Ectodermal cell (in vitro differentiated cells): ENCODE data around the gene SEMA6C.

Experiments used
- H3K27ac ChIP-seq: 2 replicates; pipeline ENCODE4 v1.7.0; 2013; ENCODE audit warnings: mild to moderate bottlenecking, low read depth, low read length; ENCODE audit not compliant: insufficient read depth, poor library complexity, severe bottlenecking
- H3K27me3 ChIP-seq: 2 replicates; pipeline ENCODE4 v1.7.0; 2013; ENCODE audit warnings: mild to moderate bottlenecking, low read length; ENCODE audit not compliant: insufficient read depth, control insufficient read depth, poor library complexity, severe bottlenecking
- H3K36me3 ChIP-seq: one replicate; pipeline ENCODE4 v1.7.0; 2013; ENCODE audit warnings: low read length; ENCODE audit not compliant: control insufficient read depth, insufficient read depth
- H3K4me1 ChIP-seq: one replicate; pipeline ENCODE4 v1.7.0; 2013; ENCODE audit warnings: low read length; ENCODE audit not compliant: control insufficient read depth, insufficient read depth
- H3K4me3 ChIP-seq: 2 replicates; pipeline ENCODE4 v1.7.0; 2013; ENCODE audit warnings: low read depth, low read length, control low read depth; ENCODE audit not compliant: insufficient read depth
- H3K9me3 ChIP-seq: 2 replicates; pipeline ENCODE4 v1.7.0; 2013; ENCODE audit warnings: mild to moderate bottlenecking, low read length, moderate library complexity; ENCODE audit not compliant: control insufficient read depth
- WGBS, 2 experiments: methylation state at CpG; one replicate each; pipeline ENCODE4 v1.1.7; 2013; ENCODE audit warnings: missing lambda C conversion rate in 2 of 2; 5-methylcytosine and 5-hydroxymethylcytosine counted together

SEMA6C gene

DNA sequence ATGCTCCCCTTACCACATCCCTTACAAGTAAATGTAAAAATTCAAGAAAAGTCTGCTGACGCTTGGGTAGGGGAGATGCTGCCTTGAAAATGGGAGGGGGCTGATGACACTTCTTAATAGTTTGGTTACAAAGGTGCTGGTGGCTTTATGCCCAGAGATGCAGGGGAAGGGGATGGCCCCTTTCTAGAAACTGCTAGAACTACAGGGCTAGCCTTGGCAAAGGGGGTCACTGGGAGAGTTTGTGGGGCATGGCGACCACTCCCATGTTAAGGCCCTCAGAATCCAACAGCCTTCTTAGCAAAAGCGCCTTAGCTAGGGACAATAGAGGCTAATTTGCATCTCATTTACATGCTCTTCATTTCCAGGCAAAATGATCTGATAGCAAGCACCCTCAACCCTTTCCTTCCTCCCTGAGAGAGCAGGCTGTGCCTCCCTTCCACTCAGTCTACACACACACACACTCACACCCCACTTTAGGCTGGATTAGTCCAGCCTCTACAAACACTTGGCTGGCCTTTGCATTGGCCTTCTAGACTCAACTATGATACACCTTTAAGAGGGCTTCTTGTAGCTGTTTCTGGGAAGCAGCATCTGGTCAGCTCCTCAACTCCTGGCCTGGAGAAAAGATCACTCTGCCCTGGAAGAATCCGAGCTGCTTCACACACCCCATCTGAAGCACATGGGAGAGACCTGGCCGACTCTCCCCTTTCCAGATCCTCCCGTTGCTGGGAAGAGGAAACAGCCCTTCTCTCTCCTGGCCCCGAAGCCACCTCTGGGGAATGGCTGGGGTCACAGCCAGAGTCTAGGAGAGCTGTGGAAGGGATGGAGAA lies 1.7 kb downstream of the SEMA6C start:
- Histone ChIP-seq H3K36me3 (no peaks in the 10 kb centered on the region), H3K4me3 (peak overlapping the region; percentile 88), H3K4me1 (peaks cover 14% of the 10 kb centered on the region), H3K9me3 (no peaks in the 10 kb centered on the region), H3K27me3 (peaks cover 23% of the 10 kb centered on the region), H3K27ac (no peak overlapping the region)
- 56 to 59% methylated on average over 7 of the region's 7 CpGs for WGBS, 2 experiments

DNA sequence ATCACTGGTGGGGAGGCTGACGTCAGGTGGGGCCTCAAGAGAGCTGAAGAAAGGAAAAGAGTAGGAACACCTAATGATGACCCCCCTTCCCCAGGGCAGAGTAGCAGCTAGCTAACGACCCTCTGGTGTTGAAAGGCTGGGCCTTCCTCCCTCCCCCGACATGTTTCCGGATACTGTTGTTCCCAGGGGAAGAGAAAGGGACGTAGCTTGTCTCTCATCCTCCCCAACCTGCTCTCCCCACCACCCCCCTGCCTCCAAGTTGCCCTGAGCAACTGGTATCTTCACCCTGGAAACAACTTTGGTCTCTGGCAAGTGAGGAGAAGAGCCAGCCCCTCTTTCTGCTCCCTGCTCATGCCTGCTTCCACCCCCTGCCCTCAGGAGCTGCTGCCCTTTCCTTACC lies 2.4 kb downstream of the SEMA6C start:
- no peak overlapping the region for H3K4me3 ChIP-seq
- H3K27me3 ChIP-seq = peaks cover 23% of the 10 kb centered on the region
- peaks cover 14% of the 10 kb centered on the region for H3K4me1 ChIP-seq
- no peaks in the 10 kb centered on the region for H3K36me3 ChIP-seq
- H3K27ac ChIP-seq = no peak overlapping the region
- WGBS, 2 experiments = 21 to 37% methylated on average over 4 to 5 of the region's 5 CpGs
- no peaks in the 10 kb centered on the region for H3K9me3 ChIP-seq

DNA sequence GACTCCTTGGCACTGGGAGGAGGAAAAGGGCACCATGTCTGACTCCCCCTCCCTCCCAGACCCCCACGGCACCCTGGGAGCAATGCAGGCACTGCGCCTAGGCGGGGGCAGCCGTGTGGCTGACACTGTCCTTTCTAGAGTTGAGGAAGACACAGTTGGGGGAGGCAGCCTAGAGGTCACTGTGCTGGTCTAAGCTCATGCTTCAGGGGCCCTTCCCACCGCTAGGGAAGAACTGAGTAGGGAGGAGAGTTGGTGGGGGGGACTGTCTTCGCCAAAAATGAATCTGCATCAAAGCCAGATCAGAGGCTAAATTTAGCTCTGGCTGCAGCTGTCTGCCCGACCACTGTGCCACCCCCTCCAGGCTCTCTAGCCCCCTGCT lies 3.4 kb downstream of the SEMA6C start:
- H3K9me3 ChIP-seq = no peaks in the 10 kb centered on the region
- H3K4me1 ChIP-seq = peaks cover 14% of the 10 kb centered on the region
- no peaks in the 10 kb centered on the region for H3K36me3 ChIP-seq
- H3K4me3 ChIP-seq = no peak overlapping the region
- no peak overlapping the region for H3K27ac ChIP-seq
- H3K27me3 ChIP-seq = peaks cover 21% of the 10 kb centered on the region
- WGBS, 2 experiments = 63 to 64% methylated on average over 7 of the region's 7 CpGs

DNA sequence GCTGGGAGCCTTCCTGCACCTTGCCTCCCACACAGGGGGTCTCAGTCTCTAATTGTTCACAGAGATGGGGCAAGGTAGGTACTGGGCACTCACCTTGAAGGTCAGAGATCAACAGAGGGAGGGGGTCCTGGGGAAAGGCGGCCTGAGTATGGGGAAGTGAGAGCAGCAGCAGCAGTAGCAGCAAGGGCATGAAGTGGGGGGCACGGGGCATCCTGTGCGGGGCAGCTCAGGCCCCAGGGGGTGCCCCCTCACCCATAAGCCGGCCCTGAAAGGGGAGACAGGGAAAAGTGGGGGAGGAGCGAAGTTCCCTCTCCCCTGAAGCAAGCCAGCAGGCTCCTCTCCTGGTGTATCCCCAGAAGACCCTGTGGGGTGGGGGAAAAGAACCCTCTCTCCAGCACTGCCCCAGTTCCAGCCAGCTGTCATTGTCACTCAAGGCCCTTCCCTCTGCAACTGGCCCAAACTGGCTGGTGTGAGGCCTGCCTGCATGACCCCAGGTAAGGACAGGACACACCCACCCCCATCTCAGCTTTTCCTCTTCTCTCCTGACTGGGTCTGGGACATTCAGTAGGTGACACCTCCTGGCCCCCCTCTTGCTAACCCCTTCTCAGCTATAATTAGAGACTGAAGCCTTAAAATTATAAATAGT lies 3.9 kb downstream of the SEMA6C start:
- WGBS, 2 experiments = 86 to 88% methylated on average over 4 to 5 of the region's 5 CpGs
- Histone ChIP-seq H3K27ac (no peak overlapping the region), H3K27me3 (peaks cover 16% of the 10 kb centered on the region), H3K4me3 (no peak overlapping the region), H3K9me3 (no peaks in the 10 kb centered on the region), H3K4me1 (peaks cover 14% of the 10 kb centered on the region), H3K36me3 (no peaks in the 10 kb centered on the region)

DNA sequence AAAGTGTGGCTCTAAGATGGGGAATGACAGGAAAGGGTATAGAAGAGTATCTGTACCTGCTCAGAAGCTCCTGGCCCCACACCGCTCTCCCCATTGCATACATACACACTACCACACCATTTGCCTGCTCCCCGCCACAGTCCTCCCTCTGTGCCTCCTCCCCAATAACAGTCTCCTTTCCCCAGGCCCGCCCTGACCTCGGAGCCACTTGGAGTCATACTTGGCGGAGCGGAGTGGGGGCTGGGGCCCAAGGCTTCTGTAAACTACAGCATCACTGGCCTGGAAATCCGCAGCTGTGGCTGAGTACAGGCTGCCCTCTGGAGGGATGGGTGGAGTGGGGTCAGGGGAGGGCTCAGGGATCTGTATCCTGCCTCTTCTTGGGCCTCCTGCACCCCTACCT lies 8.6 kb downstream of the SEMA6C start:
- WGBS, 2 experiments = 92 to 95% methylated on average over 7 of the region's 7 CpGs
- peaks cover 10% of the 10 kb centered on the region for H3K27me3 ChIP-seq
- H3K4me1 ChIP-seq = no peaks in the 10 kb centered on the region
- H3K9me3 ChIP-seq = no peaks in the 10 kb centered on the region
- H3K27ac ChIP-seq = no peak overlapping the region
- no peak overlapping the region for H3K4me3 ChIP-seq
- H3K36me3 ChIP-seq = peaks cover 5% of the 10 kb centered on the region

DNA sequence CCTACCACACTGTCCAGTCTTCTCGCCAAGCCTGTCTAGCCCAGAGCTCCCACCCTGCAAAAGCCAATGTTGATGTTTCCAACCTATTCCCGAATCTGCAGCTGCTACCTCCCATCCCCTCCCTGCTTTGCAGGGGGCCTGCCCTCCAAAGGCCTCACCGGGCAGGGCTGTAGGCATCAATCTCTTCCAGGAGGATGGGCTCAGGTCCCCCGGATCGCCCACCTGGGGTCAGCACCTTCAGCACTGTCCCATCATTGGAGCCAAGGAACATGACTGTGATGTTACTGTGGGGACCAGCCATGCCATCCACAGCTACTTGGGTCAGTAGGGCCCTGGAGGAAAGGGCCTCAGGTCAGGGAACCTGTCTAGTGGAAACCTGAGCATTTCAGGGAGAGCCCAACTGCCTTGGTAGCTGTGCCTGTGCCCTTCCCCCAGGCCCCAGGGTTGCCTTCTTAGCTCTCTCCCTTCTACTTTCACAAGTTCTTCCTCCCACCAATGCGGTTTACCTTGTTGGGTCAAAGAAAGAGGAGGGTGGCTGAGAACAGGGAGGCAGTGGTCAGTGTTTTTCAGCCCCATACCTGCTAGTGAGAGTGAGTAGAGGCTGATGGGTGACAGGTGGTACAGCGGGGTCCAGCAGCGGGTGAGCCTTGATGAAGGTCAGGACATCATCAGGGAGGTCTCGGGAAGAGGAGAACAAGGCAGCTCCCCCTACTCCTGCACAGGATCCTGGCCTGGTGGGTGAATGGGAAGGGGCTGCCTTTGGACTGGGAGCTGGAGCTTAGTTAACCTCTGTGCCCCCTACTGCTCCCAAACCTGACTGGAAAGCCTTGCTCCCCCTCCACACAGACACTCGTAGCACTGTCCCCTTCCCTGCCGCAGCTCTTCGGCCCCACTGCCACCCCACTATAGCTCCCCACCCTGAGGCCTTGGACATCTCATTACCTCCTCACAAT lies 10.7 kb downstream of the SEMA6C start:
- Histone ChIP-seq H3K9me3 (no peaks in the 10 kb centered on the region), H3K27me3 (peaks cover 27% of the 10 kb centered on the region), H3K36me3 (peaks cover 5% of the 10 kb centered on the region), H3K4me1 (peaks cover 11% of the 10 kb centered on the region), H3K27ac (no peak overlapping the region), H3K4me3 (no peak overlapping the region)
- WGBS, 2 experiments = 90 to 93% methylated on average over 12 of the region's 12 CpGs

DNA sequence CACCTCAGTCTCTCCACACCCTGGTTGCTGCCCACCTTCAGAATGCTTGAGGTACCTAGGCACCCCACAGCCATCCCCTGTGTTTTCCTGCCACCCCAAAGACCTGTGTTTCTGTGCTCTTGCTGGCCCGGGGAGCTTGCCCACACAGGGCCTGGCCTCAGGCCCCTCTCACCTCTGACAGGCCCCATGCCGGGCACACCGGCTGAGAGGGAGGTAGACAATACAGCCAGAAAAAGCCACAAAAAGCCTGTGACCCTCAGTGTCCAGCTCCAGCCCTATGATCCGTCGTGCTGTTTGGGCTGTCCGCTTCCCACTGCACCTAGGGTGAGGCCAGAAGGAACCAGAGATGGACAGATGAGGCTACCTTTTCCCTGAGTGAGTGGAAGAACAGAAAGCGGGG lies 11.4 kb downstream of the SEMA6C start:
- H3K4me1 ChIP-seq = peaks cover 11% of the 10 kb centered on the region

DNA sequence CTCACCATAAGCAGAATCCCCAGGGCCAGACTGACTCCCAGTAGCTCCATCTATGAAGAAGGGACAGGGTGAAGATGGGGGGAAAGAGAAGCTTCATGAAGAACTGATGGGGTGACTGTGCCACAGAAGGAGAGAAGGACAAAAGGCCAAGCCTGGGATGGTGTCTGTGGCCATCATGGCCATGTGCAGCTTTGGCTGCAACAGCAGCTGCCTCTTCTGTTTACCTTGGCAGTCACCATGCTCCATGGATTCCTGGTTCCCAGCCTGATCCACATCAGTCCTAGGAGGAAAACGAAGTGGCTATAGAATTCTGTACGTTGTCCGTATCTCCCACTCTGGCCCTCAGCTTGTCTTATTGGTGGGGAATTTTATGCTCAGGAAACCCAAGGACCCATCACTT lies 12.0 kb downstream of the SEMA6C start:
- Histone ChIP-seq H3K4me1 (peaks cover 11% of the 10 kb centered on the region), H3K27me3 (peaks cover 32% of the 10 kb centered on the region), H3K4me3 (no peak overlapping the region), H3K27ac (no peak overlapping the region), H3K36me3 (peaks cover 5% of the 10 kb centered on the region), H3K9me3 (no peaks in the 10 kb centered on the region)
- 95 to 96% methylated on average over 3 of the region's 3 CpGs for WGBS, 2 experiments

More for the DNA sequence above, 11.4 kb downstream of the SEMA6C start:
- Histone ChIP-seq H3K27ac (no peak overlapping the region), H3K9me3 (no peaks in the 10 kb centered on the region), H3K36me3 (peaks cover 5% of the 10 kb centered on the region), H3K27me3 (peaks cover 32% of the 10 kb centered on the region), H3K4me3 (no peak overlapping the region)
- WGBS, 2 experiments = 93 to 94% methylated on average over 7 of the region's 7 CpGs

DNA sequence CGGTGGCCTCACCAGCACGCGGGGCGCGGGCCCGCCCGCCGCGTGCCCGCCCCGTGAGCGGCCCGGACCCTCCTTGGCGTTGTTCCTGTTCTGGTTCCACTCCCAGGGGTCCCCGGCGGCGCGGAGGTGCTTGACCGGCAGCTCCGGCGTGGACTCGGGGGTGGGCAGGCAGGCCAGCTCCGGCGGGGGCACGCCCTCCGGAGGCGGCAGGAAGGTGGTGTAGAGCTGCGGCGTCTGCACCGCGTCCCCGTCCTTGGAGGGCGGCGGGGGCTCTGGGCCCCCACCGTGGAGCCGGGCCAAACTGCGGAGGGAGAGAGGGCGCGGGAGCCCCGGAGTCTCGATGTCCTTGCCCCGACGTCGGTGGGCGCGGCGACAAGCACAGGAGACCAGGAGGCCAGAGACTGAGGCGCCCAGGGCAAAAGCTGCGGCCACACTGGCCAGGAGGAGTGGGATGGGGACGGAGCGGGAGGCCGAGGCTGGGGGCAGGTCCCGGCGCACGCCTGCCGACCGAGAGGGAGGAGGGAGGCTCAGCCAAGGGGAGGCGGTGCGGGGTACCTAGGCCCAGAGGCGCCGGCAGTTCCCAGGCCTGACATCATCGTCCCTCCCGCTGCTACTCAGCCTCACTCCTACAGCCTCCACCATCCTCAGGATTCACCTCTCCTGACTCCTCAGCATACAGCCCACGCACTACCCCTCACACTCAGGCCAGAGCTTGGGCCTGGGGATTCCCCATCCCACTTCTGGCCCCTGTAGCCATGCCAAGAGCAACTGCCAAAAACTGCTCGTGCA lies 13.2 kb downstream of the SEMA6C start:
- Histone ChIP-seq H3K4me3 (no peak overlapping the region), H3K4me1 (peaks cover 11% of the 10 kb centered on the region), H3K27me3 (peaks cover 32% of the 10 kb centered on the region), H3K9me3 (no peaks in the 10 kb centered on the region), H3K36me3 (peaks cover 5% of the 10 kb centered on the region), H3K27ac (no peak overlapping the region)
- WGBS, 2 experiments = 70 to 79% methylated on average over 65 of the region's 65 CpGs
